GM19328 (cell line): ENCODE data around the gene PSD2.

ENCODE experiments used
- ATAC-seq: cut with Tn5 transposase; IDR thresholded peaks from one replicate; pipeline ENCODE4 v1.9.1; 2021; ENCODE audit warnings: mild to moderate bottlenecking, moderate library complexity; ENCODE audit not compliant: unreplicated experiment

PSD2 gene

DNA sequence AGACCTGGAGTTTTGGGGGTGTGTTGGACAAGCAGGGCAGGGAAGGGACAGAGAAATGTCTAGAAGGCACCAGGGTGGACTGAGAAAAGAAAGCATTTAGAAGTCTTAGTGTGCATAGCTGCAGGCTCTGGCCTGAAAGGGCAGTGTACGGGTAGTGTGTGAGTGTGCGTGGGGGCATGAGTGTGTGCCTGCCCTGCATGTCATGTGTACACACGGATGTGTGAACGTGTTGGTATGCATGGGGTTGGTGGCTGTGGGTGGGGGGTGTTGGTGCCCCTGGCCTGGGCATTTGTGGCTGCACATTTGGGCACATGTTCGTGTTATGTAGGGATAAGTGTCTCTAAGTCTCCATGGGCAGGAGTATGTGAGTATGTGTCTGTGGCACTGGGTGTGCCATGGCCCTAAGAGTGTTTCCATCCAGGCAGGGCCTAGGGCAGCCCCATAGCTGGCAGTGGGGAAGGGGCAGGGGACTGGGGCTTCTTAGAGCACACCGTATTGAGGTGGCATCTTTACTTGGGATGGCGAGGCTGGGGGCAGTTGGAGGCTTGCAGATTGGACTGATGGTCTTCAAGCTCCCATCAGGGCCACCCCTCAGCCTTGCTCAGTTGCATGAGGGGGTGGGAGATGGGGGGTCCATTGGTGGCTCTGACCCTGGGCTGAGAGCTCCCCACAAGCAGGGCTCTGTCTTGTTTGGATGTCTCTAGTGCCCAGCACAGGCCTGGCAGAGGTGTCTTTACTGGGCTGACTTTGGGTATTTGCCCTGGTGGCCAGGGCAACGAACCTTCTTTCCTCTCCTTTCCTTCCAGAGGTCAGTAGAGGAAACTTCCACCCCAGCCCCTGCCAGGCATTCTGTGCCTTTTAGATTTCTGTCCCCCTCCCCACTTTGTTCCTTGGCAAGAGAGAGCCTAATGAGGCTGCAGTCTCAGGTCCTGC lies 15.0 kb downstream of the PSD2 start:
- no peak for ATAC-seq

DNA sequence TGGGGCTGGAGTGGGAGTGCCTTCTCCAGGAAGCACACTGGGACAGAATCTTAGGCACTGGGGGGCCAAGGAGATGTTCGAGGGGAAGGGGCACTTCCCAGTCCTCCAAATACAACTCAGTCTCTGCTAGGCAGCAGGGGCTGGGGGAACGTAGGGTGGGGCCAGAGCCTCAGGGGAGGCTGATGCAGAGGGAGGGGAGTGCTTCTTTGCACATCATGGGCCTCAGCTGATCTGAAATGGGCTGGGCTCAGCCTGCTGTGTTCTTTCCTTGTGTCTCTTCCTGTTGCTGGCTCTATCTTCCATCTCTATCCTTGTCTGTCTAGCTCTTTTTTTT lies 15.6 kb downstream of the PSD2 start:
- no peak for ATAC-seq

- ATAC-seq = no peak
Observed at GRCh38 chr5:139812323-139812722, 16.7 kb downstream of the PSD2 start.

DNA sequence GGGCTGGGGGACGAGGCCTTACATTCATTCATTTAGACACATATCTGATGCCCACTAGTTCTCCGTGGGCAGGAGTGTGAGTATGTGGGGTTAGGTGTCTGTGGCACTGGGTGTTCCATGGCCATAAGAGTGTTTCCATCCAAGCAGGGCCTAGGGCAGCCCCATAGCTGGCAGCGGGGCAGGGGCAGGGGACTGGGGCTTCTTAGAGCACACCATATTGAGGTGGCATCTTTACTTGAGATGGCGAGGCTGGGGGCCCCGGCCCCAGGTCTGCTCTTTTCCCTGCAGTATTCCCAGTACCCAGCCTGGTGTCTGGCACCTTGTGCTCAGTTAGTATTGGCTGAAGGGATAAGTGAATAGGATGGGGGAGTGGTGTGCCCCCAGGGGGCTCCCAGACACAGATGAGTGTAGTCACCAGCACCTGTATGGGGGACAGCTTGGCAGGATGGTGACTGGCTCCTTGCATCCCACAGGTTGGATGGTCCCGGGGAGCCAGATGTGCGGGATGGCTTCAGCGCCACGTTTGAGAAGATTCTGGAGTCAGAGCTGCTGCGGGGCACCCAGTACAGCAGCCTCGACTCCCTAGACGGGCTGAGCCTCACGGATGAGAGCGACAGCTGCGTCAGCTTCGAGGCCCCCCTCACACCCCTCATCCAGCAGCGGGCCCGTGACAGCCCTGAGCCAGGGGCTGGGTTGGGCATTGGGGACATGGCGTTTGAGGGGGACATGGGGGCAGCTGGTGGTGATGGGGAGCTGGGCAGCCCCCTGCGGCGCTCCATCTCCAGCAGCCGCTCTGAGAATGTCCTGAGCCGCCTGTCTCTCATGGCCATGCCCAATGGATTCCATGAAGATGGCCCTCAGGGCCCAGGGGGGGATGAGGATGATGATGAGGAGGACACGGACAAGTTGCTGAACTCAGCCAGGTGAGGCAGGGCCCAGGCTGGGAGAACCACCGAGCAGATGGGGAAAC lies 17.5 kb downstream of the PSD2 start:
- ATAC-seq = no peak

GRCh38 chr5:139814191-139814601 lies 18.6 kb downstream of the PSD2 start:
- no peak for ATAC-seq

DNA sequence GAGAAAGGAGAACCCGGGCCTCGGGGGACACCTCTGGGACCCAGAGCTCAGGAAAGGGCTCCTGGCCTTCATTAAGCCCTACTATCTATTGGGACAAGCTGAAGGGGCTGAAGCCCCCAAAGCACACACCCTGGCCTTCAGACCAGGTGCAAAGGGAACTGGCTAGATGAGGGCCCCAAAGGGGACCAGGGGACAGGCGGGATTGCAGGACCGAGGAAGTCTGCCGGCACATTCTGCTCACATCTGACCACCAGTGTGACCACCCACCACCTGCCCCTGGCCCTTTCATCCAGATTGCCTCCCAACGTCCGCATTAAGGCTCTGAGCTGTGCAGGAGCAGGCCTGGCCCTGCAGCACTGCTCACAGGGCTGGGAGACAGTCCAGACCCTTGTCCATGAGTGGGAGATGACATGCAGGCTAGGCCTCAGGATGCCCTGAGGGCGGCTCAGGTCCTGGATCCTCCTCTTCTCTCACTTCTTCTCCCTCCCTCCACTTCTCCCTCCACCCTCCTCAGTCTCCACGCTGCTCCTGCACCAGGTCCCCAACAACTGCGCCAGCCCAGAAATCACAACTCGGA lies 19.2 kb downstream of the PSD2 start:
- ATAC-seq = no peak

DNA sequence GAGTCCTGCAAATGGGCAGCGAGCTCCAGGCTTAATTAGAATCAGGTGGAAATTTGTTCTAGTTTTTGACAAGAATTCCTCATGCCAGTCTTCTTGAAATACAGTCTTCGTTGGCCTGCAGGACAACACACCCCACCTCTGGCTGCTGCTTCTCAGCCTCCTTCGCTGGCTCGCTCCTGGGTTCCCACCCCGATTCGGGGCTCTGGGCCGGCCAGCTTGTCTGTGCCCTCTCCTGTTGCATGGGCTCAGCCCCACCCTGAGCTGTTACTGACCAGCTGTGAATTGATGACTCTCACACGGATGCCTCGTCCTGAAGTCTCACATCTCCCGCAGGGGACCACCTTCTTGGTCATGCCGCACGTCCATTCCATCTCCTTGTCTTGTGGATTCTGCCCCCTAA lies 21.0 kb downstream of the PSD2 start:
- no peak for ATAC-seq

DNA sequence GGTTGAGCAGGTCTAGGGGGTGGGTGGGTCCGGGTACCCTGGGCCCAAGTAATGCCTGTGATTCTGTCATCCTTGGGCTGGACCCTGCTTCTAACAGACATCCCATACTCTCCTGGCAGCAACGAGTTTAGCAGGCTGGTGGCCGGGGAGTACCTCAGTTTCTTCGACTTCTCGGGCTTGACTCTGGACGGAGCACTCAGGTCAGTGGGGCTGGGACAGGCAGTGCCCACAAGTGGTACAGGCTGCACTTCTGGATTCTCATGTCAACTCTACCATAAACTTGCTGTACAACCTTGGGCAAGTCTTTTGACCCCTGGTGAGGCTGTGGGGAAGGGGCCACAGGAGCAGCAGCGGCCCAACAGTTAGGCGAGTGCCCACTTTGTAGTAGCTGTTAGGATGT lies 21.8 kb downstream of the PSD2 start:
- ATAC-seq = no peak

DNA sequence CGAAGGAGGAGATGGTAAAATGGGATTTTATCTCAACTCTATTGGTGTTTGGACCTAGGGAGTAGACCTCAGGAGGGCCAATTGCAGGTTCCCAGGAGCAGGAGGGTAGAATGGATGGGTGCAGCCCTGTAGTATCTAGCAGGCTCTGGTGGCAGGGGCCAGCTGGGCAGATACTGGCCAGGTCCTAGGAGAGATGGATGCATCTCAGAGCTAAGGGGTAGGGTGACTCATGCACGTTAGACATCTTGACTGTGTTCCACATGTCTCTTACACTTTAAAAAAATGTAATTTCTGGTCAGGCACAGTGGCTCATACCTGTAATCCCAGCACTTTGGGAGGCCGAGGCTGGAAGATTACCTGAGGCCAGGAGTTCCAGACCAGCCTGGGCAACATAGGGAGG lies 22.4 kb downstream of the PSD2 start:
- no peak for ATAC-seq

GRCh38 chr5:139820130-139820529 lies 24.5 kb downstream of the PSD2 start:
- no peak for ATAC-seq

DNA sequence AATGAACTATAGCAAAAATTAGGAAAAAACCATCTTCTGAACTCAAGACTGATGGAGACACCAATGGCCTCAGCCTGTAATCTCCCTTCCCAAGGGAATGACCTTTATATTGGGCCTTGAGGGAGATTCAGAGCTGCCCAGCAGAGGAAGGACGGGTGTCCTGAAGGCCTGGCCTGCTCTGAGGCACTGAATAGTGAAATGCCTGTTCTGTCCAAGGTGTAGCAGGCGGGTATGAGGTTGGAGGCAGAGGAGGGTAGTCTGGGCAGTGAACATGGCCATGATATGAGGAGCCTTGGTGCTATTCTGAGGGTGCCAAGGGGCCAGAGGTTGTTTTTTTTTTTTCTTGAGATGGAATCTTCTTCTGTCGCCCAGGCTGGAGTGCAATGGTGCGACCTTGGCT lies 25.0 kb downstream of the PSD2 start:
- no peak for ATAC-seq

- ATAC-seq = no peak
Observed at GRCh38 chr5:139821806-139822552, 26.4 kb downstream of the PSD2 start.

GRCh38 chr5:139822553-139823425 lies 27.2 kb downstream of the PSD2 start:
- ATAC-seq = no peak

DNA sequence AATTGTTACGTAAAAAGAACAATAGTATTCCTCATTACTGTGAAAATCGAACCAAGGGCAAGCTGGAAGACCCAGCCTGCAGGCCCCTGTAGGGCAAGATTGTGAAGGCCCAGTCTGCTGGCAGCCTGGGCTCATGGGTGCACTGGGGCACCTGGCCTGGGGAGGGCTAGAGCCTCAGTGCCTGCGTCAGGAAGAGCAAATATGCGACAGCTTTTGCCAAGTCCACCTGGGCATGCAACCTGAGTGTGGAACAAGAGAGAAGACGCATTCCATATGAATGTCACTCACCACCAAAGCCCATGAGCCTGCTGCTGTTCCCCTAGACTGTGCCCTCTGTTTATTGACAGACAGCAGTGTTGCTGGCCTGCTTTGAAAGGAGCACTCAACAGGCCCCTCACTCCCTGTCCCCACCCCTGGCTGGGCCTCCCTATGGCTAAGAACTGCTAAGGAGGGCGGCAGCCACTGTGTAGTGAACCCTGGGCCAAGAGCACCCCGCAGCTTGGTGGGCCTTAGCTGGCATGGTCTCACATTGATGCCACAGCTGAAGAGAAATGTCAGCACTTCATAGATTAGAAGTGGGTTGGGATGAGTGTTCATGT lies 28.2 kb downstream of the PSD2 start:
- ATAC-seq = no peak

DNA sequence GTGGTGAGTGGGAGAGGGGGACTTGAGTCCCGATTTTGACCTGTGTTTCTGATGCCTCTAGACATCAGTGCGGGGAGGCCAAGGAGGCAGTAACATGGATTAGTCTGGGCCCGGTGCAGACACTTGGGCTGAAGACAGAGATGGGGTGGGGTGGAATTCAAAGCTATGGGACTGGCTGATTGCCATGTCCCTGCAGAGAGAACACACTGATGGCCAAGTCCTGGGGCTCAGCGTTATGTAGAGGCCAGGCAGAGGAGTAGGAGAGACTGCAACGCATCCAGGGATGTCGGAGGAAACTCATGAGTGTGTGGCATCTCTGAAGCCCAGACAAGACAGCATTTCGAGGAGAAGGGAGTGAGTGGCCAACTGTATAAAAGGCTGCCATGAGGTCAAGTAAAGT lies 30.1 kb downstream of the PSD2 start:
- ATAC-seq = no peak

- ATAC-seq = no peak
Observed at GRCh38 chr5:139828207-139828895, 32.7 kb downstream of the PSD2 start.

DNA sequence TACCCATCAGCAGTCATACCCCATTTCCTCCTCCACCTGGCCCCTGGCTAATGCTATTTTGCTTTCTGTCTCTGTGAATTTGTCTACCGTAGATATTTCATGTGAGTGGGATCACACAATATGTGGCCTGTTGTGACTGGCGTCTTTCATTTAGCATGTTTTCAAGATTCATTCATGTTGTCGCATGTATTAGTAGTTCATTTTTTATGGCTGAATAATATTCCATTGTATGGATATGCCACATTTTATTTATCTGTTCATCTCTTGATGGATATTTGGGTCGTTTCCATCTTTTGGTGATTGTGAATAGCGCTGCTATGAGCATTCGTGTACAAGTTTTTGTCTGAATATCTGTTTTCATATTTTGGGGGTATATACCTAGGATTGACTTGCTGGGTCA lies 33.9 kb downstream of the PSD2 start:
- no peak for ATAC-seq

GRCh38 chr5:139831624-139832023 lies 36.0 kb downstream of the PSD2 start:
- no peak for ATAC-seq

DNA sequence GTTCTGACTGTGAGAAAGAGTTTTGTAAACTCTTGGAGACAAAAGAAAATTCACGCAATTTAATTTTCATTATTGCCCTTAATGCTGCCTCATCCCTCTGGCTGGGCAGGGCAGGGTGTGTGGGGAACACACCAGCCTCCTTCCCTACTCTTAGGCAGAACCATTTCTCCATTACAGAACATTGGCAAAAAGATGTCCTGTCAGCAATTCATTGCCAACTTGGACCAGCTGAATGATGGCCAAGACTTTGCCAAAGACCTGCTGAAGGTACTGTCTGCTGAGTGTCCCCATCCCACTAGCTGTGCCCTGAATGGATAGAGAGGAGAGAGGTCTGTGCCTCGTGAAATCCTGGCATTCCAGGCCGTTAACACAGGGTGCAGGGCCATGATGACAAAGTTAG lies 37.9 kb downstream of the PSD2 start:
- no peak for ATAC-seq
